H9 (cell line): Measurements from ENCODE around the gene APOL2. TPM values are rescaled to one million over a fixed set of nuclear protein-coding genes. Genes with fewer than 3 reads are reported as not detected.

ENCODE experiments used
- DNase-seq: peaks from one replicate; pipeline ENCODE4 v3.0.0-alpha.2; 2017
- H2AFZ ChIP-seq: one replicate; pipeline ENCODE4 v1.6.1; 2013; ENCODE audit warnings: mild to moderate bottlenecking, low read length, control low read depth, moderate library complexity
- H2AK5ac ChIP-seq: 2 replicates; pipeline ENCODE4 v1.6.1; 2013; ENCODE audit warnings: low read length, control low read depth, mixed read lengths; ENCODE audit not compliant: insufficient read length
- H2BK120ac ChIP-seq: one replicate; pipeline ENCODE4 v1.6.1; 2013; ENCODE audit warnings: low read depth, mild to moderate bottlenecking, low read length, control low read depth, inconsistent platforms; ENCODE audit not compliant: poor library complexity, severe bottlenecking
- H2BK12ac ChIP-seq: 2 replicates; pipeline ENCODE4 v1.6.1; 2013; ENCODE audit warnings: low read length, control low read depth, mixed read lengths, low read depth; ENCODE audit not compliant: insufficient read length
- H2BK15ac ChIP-seq: 2 replicates; pipeline ENCODE4 v1.6.1; 2013; ENCODE audit warnings: low read depth, low read length, control low read depth
- H2BK20ac ChIP-seq: one replicate; pipeline ENCODE4 v1.6.1; 2013; ENCODE audit warnings: low read depth, mild to moderate bottlenecking, low read length, control low read depth, inconsistent platforms; ENCODE audit not compliant: poor library complexity, severe bottlenecking
- H2BK5ac ChIP-seq: 2 replicates; pipeline ENCODE4 v1.6.1; 2013; ENCODE audit warnings: low read length, control low read depth, mixed read lengths; ENCODE audit not compliant: insufficient read length
- H3K14ac ChIP-seq: 2 replicates; pipeline ENCODE4 v1.6.1; 2013; ENCODE audit warnings: low read length, control low read depth; ENCODE audit not compliant: insufficient read depth
- H3K18ac ChIP-seq: 2 replicates; pipeline ENCODE4 v1.6.1; 2013; ENCODE audit warnings: low read depth, mild to moderate bottlenecking, mixed read lengths, low read length, control low read depth; ENCODE audit not compliant: insufficient read length
- H3K23ac ChIP-seq: 2 replicates; pipeline ENCODE4 v1.6.1; 2013; ENCODE audit warnings: low read length, control low read depth, mixed read lengths, low read depth; ENCODE audit not compliant: insufficient read length
- H3K23me2 ChIP-seq: 2 replicates; pipeline ENCODE4 v1.6.1; 2013; ENCODE audit warnings: low read depth, mild to moderate bottlenecking, mixed read lengths, low read length, control low read depth; ENCODE audit not compliant: insufficient read length, poor library complexity, severe bottlenecking
- H3K27ac ChIP-seq: 2 replicates; pipeline ENCODE4 v1.5.1; 2013; ENCODE audit warnings: low read length, control low read depth, mixed read lengths, low read depth; ENCODE audit not compliant: insufficient read length
- H3K27me3 ChIP-seq: 2 replicates; pipeline ENCODE4 v1.6.1; 2013; ENCODE audit warnings: low read length, control low read depth, inconsistent platforms; ENCODE audit not compliant: insufficient read depth
- H3K4ac ChIP-seq: 2 replicates; pipeline ENCODE4 v1.6.1; 2013; ENCODE audit warnings: low read depth, mild to moderate bottlenecking, control low read depth, inconsistent platforms, low read length, moderate library complexity
- H3K4me1 ChIP-seq: 2 replicates; pipeline ENCODE4 v1.6.1; 2013; ENCODE audit warnings: low read length, control low read depth, inconsistent platforms; ENCODE audit not compliant: insufficient read depth
- H3K4me2 ChIP-seq: 2 replicates; pipeline ENCODE4 v1.6.1; 2013; ENCODE audit warnings: low read length, control low read depth, mixed read lengths; ENCODE audit not compliant: insufficient read length, insufficient read depth
- H3K56ac ChIP-seq: 2 replicates; pipeline ENCODE4 v1.6.1; 2013; ENCODE audit warnings: low read depth, mild to moderate bottlenecking, mixed read lengths, low read length, control low read depth; ENCODE audit not compliant: insufficient read length
- H3K79me1 ChIP-seq: 2 replicates; pipeline ENCODE4 v1.6.1; 2013; ENCODE audit warnings: low read depth, mild to moderate bottlenecking, moderate library complexity, low read length, control low read depth, inconsistent platforms; ENCODE audit not compliant: insufficient read depth, poor library complexity, severe bottlenecking
- H3K79me2 ChIP-seq: 2 replicates; pipeline ENCODE4 v1.6.1; 2013; ENCODE audit warnings: low read length, control low read depth, inconsistent platforms; ENCODE audit not compliant: insufficient read depth
- H3K9ac ChIP-seq: 2 replicates; pipeline ENCODE4 v1.6.1; 2013; ENCODE audit warnings: low read length, control low read depth, mixed read lengths; ENCODE audit not compliant: insufficient read length; ENCODE audit errors: extremely low read depth
- H3K9me3 ChIP-seq: one replicate; pipeline ENCODE4 v1.6.1; 2013; ENCODE audit warnings: low read depth, low read length, inconsistent platforms; ENCODE audit not compliant: control insufficient read depth
- H3T11ph ChIP-seq: one replicate; pipeline ENCODE4 v1.6.1; 2013; ENCODE audit warnings: mild to moderate bottlenecking, low read length, control low read depth, inconsistent platforms
- H4K20me1 ChIP-seq: one replicate; pipeline ENCODE4 v1.6.1; 2013; ENCODE audit not compliant: control insufficient read depth, insufficient read length, insufficient read depth
- H4K5ac ChIP-seq: 2 replicates; pipeline ENCODE4 v1.6.1; 2013; ENCODE audit warnings: low read depth, mild to moderate bottlenecking, mixed read lengths, low read length, control low read depth; ENCODE audit not compliant: insufficient read length
- H4K8ac ChIP-seq: replicated peaks from 2 replicates; pipeline ENCODE4 v1.6.1; 2013; ENCODE audit warnings: low read length, control low read depth, mixed read lengths, low read depth; ENCODE audit not compliant: insufficient read length
- H4K91ac ChIP-seq: 2 replicates; pipeline ENCODE4 v1.6.1; 2013; ENCODE audit warnings: low read depth, mild to moderate bottlenecking, moderate library complexity, mixed read lengths, low read length, control low read depth; ENCODE audit not compliant: insufficient read length
- H3K27ac Mint-ChIP-seq, 3 experiments: 2 replicates in 2 of 3; 3 replicates in 1 of 3; pipeline ENCODE4 v1.8.0; 2020 to 2021; ENCODE audit warnings: mixed read lengths in 3 of 3, mild to moderate bottlenecking in 1 of 3, moderate library complexity in 1 of 3
- H3K27me3 Mint-ChIP-seq: 2 replicates; pipeline ENCODE4 v1.8.0; 2021; ENCODE audit warnings: low read depth, mild to moderate bottlenecking, moderate library complexity, mixed read lengths
- H3K36me3 Mint-ChIP-seq, 3 experiments: 2 replicates in 2 of 3; 3 replicates in 1 of 3; pipeline ENCODE4 v1.8.0; 2020 to 2021; ENCODE audit warnings: low read depth in 3 of 3, mixed read lengths in 3 of 3; ENCODE audit not compliant: insufficient read depth in 1 of 3
- H3K4me1 Mint-ChIP-seq, 2 experiments: 2 replicates each; pipeline ENCODE4 v1.8.0; 2020; ENCODE audit warnings: mixed read lengths in 2 of 2
- H3K4me3 Mint-ChIP-seq, 2 experiments: 2 replicates in 1 of 2; 3 replicates in 1 of 2; pipeline ENCODE4 v1.8.0; 2020 to 2021; ENCODE audit warnings: mild to moderate bottlenecking in 2 of 2, mixed read lengths in 2 of 2, moderate library complexity in 1 of 2
- H3K9me3 Mint-ChIP-seq, 2 experiments: 2 replicates in 1 of 2; 3 replicates in 1 of 2; pipeline ENCODE4 v1.8.0; 2020; ENCODE audit warnings: mild to moderate bottlenecking in 2 of 2, mixed read lengths in 2 of 2, moderate library complexity in 1 of 2
- WGBS: extraction: QIAGEN DNeasy Blood & Tissue Kit; methylation state at CpG from one replicate; pipeline ENCODE4 v1.1.7; 2013; ENCODE audit warnings: missing lambda C conversion rate, low lambda C conversion rate, mixed read lengths; ENCODE audit not compliant: insufficient read length; ENCODE audit errors: extremely low coverage; 5-methylcytosine and 5-hydroxymethylcytosine counted together
- total RNA-seq: library from RNA; stranded (reverse); gene quantifications from 2 replicates; pipeline ENCODE4 v1.2.1, GENCODE V29; 2021
- TF ChIP-seq, protein P1 (sequence below): fragments of 200-600 bp; sonication (generic); conservative IDR thresholded peaks from 3 replicates; pipeline ENCODE4 v1.8.0; 2021; ENCODE audit warnings: antibody characterized with exemption, mild to moderate bottlenecking

The APOL2 gene
- total RNA-seq, 1 experiment from 2014 or later, result 15.6 TPM

DNA sequence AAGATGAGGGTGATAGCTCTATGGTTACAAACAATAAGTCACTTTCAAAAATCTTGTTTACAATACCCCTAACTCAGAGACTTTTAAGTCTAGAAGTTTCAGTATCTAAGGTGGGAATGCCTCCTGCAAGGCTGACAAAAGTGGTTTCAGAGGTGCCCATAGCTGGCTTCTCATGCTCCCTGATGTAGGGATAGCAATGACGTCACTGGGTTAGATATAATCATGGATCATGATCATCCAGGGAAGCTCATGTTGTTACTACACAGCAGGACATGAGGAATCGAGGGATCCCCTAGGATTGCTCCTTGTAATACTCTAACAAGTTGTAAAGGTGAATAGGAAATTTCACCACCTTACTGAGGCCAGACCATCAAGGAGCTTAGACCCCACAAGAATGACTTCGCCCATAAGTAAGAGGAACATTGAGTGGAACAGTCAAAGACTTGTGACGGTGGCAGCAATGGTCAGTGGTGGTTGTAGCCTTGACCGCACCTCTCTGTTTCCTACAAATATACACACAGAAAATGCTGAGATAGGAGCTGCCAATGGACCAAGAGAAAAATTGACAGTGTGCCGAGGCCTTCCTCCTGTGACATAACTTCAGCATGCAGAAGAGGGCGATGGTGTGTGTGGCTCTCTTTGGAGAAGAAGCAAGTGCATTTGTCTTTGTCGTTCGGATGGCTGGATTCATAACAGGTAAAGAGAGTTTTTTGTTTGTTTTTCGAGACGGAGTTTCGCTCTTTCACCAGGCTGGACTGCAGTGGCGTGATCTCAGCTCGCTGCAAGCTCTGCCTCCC lies 53.3 kb downstream of the APOL2 start:
- no peak overlapping the region for H3K27ac ChIP-seq
- no CpG with 5 or more reads among the region's 14 CpGs for WGBS
- H4K8ac ChIP-seq, result no peak overlapping the region
- no peak overlapping the region for H3K18ac ChIP-seq
- no peak overlapping the region for H3K4me2 ChIP-seq
- no peak overlapping the region for H3K56ac ChIP-seq
- H3K23ac ChIP-seq, result no peak overlapping the region
- H2BK20ac ChIP-seq, result no peak overlapping the region
- no peak overlapping the region for H2BK15ac ChIP-seq
- H3K27me3 ChIP-seq, result no peaks in the 10 kb centered on the region; the same call in 1 of the 2 replicates
- no peak overlapping the region for H3T11ph ChIP-seq
- H3K79me2 ChIP-seq, result no peaks in the 10 kb centered on the region
- H3K27me3 Mint-ChIP-seq, result peaks cover 8% of the 10 kb centered on the region
- no peak overlapping the region for H3K9ac ChIP-seq
- no peaks in the 10 kb centered on the region for H3K9me3 ChIP-seq
- no peak overlapping the region for H3K4me3 Mint-ChIP-seq
- H3K36me3 Mint-ChIP-seq, result peaks cover 2 to 4% (median 2%) of the 10 kb centered on the region in 3 experiments; a peak in 4 of 7 replicates
- H4K20me1 ChIP-seq, result no peaks in the 10 kb centered on the region
- no peak overlapping the region for H4K5ac ChIP-seq
- no peak overlapping the region for H4K91ac ChIP-seq
- H3K23me2 ChIP-seq, result no peaks in the 10 kb centered on the region
- H2AFZ ChIP-seq, result no peak overlapping the region
- H3K14ac ChIP-seq, result no peak overlapping the region
- H3K9me3 Mint-ChIP-seq, result peaks cover 1 to 5% of the 10 kb centered on the region in 2 experiments; a peak in 3 of 5 replicates
- H3K4me1 ChIP-seq, result no peaks in the 10 kb centered on the region; the same call in 1 of the 2 replicates
- no peak for DNase-seq
- H2AK5ac ChIP-seq, result no peak overlapping the region
- no peak overlapping the region for H2BK5ac ChIP-seq
- H3K27ac Mint-ChIP-seq, result no peak overlapping the region; a peak in 1 of 7 replicates
- H2BK12ac ChIP-seq, result no peak overlapping the region
- H2BK120ac ChIP-seq, result no peak overlapping the region
- H3K4ac ChIP-seq, result no peak overlapping the region
- TF ChIP-seq, protein P1, sequence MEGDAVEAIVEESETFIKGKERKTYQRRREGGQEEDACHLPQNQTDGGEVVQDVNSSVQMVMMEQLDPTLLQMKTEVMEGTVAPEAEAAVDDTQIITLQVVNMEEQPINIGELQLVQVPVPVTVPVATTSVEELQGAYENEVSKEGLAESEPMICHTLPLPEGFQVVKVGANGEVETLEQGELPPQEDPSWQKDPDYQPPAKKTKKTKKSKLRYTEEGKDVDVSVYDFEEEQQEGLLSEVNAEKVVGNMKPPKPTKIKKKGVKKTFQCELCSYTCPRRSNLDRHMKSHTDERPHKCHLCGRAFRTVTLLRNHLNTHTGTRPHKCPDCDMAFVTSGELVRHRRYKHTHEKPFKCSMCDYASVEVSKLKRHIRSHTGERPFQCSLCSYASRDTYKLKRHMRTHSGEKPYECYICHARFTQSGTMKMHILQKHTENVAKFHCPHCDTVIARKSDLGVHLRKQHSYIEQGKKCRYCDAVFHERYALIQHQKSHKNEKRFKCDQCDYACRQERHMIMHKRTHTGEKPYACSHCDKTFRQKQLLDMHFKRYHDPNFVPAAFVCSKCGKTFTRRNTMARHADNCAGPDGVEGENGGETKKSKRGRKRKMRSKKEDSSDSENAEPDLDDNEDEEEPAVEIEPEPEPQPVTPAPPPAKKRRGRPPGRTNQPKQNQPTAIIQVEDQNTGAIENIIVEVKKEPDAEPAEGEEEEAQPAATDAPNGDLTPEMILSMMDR, result peak; percentile 27; the same call in 2 of the 3 replicates
- peaks cover 34 to 37% of the 10 kb centered on the region in 2 experiments for H3K4me1 Mint-ChIP-seq
- H3K79me1 ChIP-seq, result no peaks in the 10 kb centered on the region
